DOHH2 (cell line): ENCODE data around the gene NKD1.

Source experiments
- H3F3A ChIP-seq: fragments of 200-600 bp; sonication (generic), shearing (Covaris generic); 2 replicates; pipeline ENCODE4 v1.6.0; 2016; ENCODE audit warnings: antibody characterized with exemption, mild to moderate bottlenecking; ENCODE audit not compliant: control insufficient read depth, insufficient read depth
- H3K27ac ChIP-seq: fragments of 200-600 bp; sonication (generic); 2 replicates; pipeline ENCODE4 v1.5.1; 2014; ENCODE audit warnings: low read depth, mild to moderate bottlenecking, low read length, moderate library complexity
- H3K27me3 ChIP-seq: fragments of 200-600 bp; sonication (generic); 2 replicates; pipeline ENCODE4 v1.6.1; 2014; ENCODE audit warnings: mild to moderate bottlenecking, low read length, mixed read lengths; ENCODE audit not compliant: control insufficient read depth
- H3K36me3 ChIP-seq: fragments of 200-600 bp; sonication (generic); 2 replicates; pipeline ENCODE4 v1.6.1; 2014; ENCODE audit warnings: mild to moderate bottlenecking, low read length, moderate library complexity, mixed read lengths; ENCODE audit not compliant: control insufficient read depth
- H3K4me1 ChIP-seq: fragments of 200-600 bp; sonication (generic); 2 replicates; pipeline ENCODE4 v1.6.1; 2014; ENCODE audit warnings: mild to moderate bottlenecking, low read length, mixed read lengths; ENCODE audit not compliant: control insufficient read depth
- H3K4me2 ChIP-seq: fragments of 200-600 bp; sonication (generic); 2 replicates; pipeline ENCODE4 v1.6.0; 2014; ENCODE audit warnings: mild to moderate bottlenecking, low read length, moderate library complexity
- H3K4me3 ChIP-seq: fragments of 200-600 bp; sonication (generic); 2 replicates; pipeline ENCODE4 v1.5.1; 2014; ENCODE audit warnings: mild to moderate bottlenecking, low read length, mixed read lengths
- H3K79me2 ChIP-seq: fragments of 200-600 bp; sonication (generic); 2 replicates; pipeline ENCODE4 v1.6.1; 2014; ENCODE audit warnings: mild to moderate bottlenecking, low read length, mixed read lengths; ENCODE audit not compliant: control insufficient read depth
- H3K9me2 ChIP-seq: fragments of 200-600 bp; sonication (generic); replicated peaks from 2 replicates; pipeline ENCODE4 v1.6.1; 2014; ENCODE audit warnings: mild to moderate bottlenecking, low read length, mixed read lengths; ENCODE audit not compliant: control insufficient read depth
- H3K9me3 ChIP-seq: fragments of 200-600 bp; sonication (generic); 2 replicates; pipeline ENCODE4 v1.6.1; 2014; ENCODE audit warnings: antibody characterized with exemption, low read length, mixed read lengths; ENCODE audit not compliant: control insufficient read depth, insufficient read depth
- H4K20me1 ChIP-seq: fragments of 200-600 bp; sonication (generic); 2 replicates; pipeline ENCODE4 v1.6.0; 2014; ENCODE audit warnings: low read depth, mild to moderate bottlenecking, antibody characterized with exemption, low read length, moderate library complexity; ENCODE audit not compliant: control insufficient read depth, insufficient read depth
- EZH2phosphoT487 ChIP-seq: fragments of 200-600 bp; sonication (generic); IDR thresholded peaks from 2 replicates; pipeline ENCODE4 v1.6.1; 2017; ENCODE audit warnings: borderline replicate concordance, mild to moderate bottlenecking, antibody characterized with exemption, low read length, moderate library complexity, mixed read lengths
- TF ChIP-seq, protein P1 (sequence below): fragments of 200-600 bp; sonication (generic); IDR thresholded peaks from one replicate; pipeline ENCODE4 v1.5.1; 2014; ENCODE audit warnings: antibody characterized with exemption, mild to moderate bottlenecking, low read depth, low read length; ENCODE audit not compliant: poor library complexity, severe bottlenecking

NKD1 gene

DNA sequence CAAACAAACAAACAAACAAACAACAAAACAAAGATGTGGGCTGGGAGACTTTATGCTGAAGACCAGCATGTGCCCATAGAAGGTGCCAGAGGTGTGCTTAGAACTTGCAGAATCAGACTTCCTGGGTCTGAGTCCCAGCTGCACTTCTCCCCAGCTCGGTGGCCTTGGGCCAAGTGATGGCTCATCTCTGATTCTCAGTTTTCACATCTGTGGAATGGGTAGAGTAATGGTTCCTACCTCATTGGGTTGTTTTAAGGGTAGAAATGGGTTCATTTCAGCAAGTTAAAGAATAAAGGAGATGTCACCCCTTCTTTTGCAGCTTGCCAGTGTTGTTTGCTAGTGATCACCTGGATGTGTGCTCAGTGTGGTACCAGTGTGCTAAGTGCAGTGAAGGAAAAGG, 10.7 kb downstream of the NKD1 start:
- Histone ChIP-seq H3K4me1 (no peaks in the 10 kb centered on the region), H4K20me1 (no peaks in the 10 kb centered on the region), H3K79me2 (no peaks in the 10 kb centered on the region), H3K27me3 (no peaks in the 10 kb centered on the region), H3F3A (no peaks in the 10 kb centered on the region), H3K9me2 (no peaks in the 10 kb centered on the region), H3K27ac (no peak overlapping the region), H3K4me3 (no peak overlapping the region), H3K9me3 (no peaks in the 10 kb centered on the region), H3K4me2 (no peak overlapping the region), H3K36me3 (no peaks in the 10 kb centered on the region)
- TF ChIP-seq, protein P1, sequence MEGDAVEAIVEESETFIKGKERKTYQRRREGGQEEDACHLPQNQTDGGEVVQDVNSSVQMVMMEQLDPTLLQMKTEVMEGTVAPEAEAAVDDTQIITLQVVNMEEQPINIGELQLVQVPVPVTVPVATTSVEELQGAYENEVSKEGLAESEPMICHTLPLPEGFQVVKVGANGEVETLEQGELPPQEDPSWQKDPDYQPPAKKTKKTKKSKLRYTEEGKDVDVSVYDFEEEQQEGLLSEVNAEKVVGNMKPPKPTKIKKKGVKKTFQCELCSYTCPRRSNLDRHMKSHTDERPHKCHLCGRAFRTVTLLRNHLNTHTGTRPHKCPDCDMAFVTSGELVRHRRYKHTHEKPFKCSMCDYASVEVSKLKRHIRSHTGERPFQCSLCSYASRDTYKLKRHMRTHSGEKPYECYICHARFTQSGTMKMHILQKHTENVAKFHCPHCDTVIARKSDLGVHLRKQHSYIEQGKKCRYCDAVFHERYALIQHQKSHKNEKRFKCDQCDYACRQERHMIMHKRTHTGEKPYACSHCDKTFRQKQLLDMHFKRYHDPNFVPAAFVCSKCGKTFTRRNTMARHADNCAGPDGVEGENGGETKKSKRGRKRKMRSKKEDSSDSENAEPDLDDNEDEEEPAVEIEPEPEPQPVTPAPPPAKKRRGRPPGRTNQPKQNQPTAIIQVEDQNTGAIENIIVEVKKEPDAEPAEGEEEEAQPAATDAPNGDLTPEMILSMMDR = no peak
- no peak for TF ChIP-seq EZH2phosphoT487

DNA sequence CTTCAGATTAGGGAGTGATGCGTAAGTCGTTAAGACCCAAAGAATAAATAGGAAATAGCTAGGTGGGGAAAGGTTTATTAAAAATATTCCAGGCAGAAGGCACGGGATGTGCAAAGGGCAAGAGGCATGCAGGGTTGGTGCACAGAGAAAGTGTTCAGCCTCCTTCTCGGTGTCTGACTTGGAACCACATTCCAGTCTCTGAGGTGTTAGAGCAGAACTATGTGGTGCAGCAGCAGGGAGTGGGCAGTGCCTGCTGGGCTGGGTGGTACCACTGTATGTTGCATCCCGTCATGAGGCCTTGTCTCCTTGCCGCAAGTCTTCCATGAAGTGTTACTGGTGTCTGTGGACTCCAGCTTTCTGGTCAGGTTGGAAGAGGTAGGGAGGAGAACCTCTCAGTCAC, 11.1 kb downstream of the NKD1 start:
- TF ChIP-seq EZH2phosphoT487 = no peak
- TF ChIP-seq, protein P1 = no peak
- Histone ChIP-seq H4K20me1 (no peaks in the 10 kb centered on the region), H3K27me3 (no peaks in the 10 kb centered on the region), H3K36me3 (no peaks in the 10 kb centered on the region), H3F3A (no peaks in the 10 kb centered on the region), H3K4me2 (no peak overlapping the region), H3K27ac (no peak overlapping the region), H3K9me3 (no peaks in the 10 kb centered on the region), H3K4me1 (no peaks in the 10 kb centered on the region), H3K4me3 (no peak overlapping the region), H3K79me2 (no peaks in the 10 kb centered on the region), H3K9me2 (no peaks in the 10 kb centered on the region)

DNA sequence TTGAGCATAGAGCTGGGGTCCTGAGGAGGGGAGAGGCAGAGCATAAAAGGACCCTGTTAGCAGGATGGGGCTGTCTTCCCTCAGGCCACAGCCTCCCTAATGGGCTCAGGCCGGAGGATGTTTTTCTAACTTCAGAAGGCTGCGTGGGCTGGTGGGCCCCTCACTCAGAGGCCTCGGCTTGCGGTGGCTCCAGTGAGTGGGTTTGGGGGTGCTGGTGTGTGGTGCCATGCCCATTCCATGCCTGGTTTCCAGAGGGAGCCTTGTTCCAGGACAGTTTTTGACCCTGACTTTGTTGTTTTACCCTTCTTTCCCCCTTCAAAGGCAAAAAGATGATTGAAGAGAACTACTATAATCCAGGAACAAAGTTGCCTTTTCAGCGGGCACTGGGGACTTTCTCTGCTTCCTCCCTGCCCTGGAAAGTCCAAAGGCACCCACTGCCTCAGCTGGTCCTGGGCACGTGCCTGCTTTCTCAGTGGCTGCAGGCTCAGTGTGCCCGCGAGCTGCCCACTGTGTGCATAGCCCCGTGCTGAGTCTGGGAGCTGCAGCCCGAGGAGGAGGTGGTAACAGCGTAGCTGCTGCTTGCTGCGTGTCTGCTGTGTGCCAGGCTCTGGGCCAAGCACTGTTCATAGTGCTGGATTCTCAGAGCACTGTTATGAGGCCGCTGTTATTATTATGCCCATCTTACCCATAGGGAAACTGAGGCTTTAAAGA, 11.8 kb downstream of the NKD1 start:
- H3K79me2 ChIP-seq = no peaks in the 10 kb centered on the region
- no peaks in the 10 kb centered on the region for H3K36me3 ChIP-seq
- TF ChIP-seq, protein P1 = no peak
- TF ChIP-seq EZH2phosphoT487 = no peak
- H3K9me2 ChIP-seq = no peaks in the 10 kb centered on the region
- H3K4me1 ChIP-seq = no peaks in the 10 kb centered on the region
- H3K4me3 ChIP-seq = no peak overlapping the region
- no peaks in the 10 kb centered on the region for H3F3A ChIP-seq
- H3K4me2 ChIP-seq = no peak overlapping the region
- H3K27me3 ChIP-seq = no peaks in the 10 kb centered on the region
- H4K20me1 ChIP-seq = no peaks in the 10 kb centered on the region
- H3K27ac ChIP-seq = no peak overlapping the region
- no peaks in the 10 kb centered on the region for H3K9me3 ChIP-seq
